ENCODE measurements around the gene FGF12.

Gene FGF12

GRCh38 chr3:192332386-192333291 is 394.7 kb downstream of the FGF12 start:
- H3K36me3 ChIP-seq (ENCODE audit: control insufficient read depth in 2 of 2, insufficient read depth in 2 of 2, low read length in 2 of 2) = no peaks in the 10 kb centered on the region
- H3K27me3 ChIP-seq (ENCODE audit: control insufficient read depth in 2 of 2, insufficient read depth in 2 of 2, low read length in 2 of 2) = no peaks in the 10 kb centered on the region
- H3K9ac ChIP-seq (ENCODE audit: low read depth in 1 of 2, low read length in 2 of 2) = no peak overlapping the region
- H3K4me1 ChIP-seq (ENCODE audit: control insufficient read depth in 2 of 2, insufficient read depth in 2 of 2, low read length in 2 of 2) = no peaks in the 10 kb centered on the region
- no peak overlapping the region for H3K4me3 ChIP-seq (ENCODE audit: low read length in 2 of 2)
- no peak overlapping the region for H3K27ac ChIP-seq (ENCODE audit: low read depth in 2 of 2, low read length in 2 of 2)
- no peaks in the 10 kb centered on the region for H3K9me3 ChIP-seq (ENCODE audit: control insufficient read depth in 2 of 2, low read length in 2 of 2)

- no peak overlapping the region for H3K27ac ChIP-seq (ENCODE audit: low read depth in 2 of 2, low read length in 2 of 2)
- no peaks in the 10 kb centered on the region for H3K27me3 ChIP-seq (ENCODE audit: control insufficient read depth in 2 of 2, insufficient read depth in 2 of 2, low read length in 2 of 2)
- H3K36me3 ChIP-seq (ENCODE audit: control insufficient read depth in 2 of 2, insufficient read depth in 2 of 2, low read length in 2 of 2) = no peaks in the 10 kb centered on the region
- no peak overlapping the region for H3K4me3 ChIP-seq (ENCODE audit: low read length in 2 of 2)
- no peaks in the 10 kb centered on the region for H3K9me3 ChIP-seq (ENCODE audit: control insufficient read depth in 2 of 2, low read length in 2 of 2)
- H3K9ac ChIP-seq (ENCODE audit: low read depth in 1 of 2, low read length in 2 of 2) = no peak overlapping the region
- H3K4me1 ChIP-seq (ENCODE audit: control insufficient read depth in 2 of 2, insufficient read depth in 2 of 2, low read length in 2 of 2) = no peaks in the 10 kb centered on the region
Observed at GRCh38 chr3:192331749-192332385, 395.5 kb downstream of the FGF12 start.

GRCh38 chr3:192326656-192327055 is 400.7 kb downstream of the FGF12 start:
- H3K9ac ChIP-seq (ENCODE audit: low read depth in 1 of 2, low read length in 2 of 2) = no peak overlapping the region
- no peaks in the 10 kb centered on the region for H3K9me3 ChIP-seq (ENCODE audit: control insufficient read depth in 2 of 2, low read length in 2 of 2)
- no peaks in the 10 kb centered on the region for H3K4me1 ChIP-seq (ENCODE audit: control insufficient read depth in 2 of 2, insufficient read depth in 2 of 2, low read length in 2 of 2)
- H3K36me3 ChIP-seq (ENCODE audit: control insufficient read depth in 2 of 2, insufficient read depth in 2 of 2, low read length in 2 of 2) = no peaks in the 10 kb centered on the region
- no peak overlapping the region for H3K4me3 ChIP-seq (ENCODE audit: low read length in 2 of 2)
- no peak overlapping the region for H3K27ac ChIP-seq (ENCODE audit: low read depth in 2 of 2, low read length in 2 of 2)
- H3K27me3 ChIP-seq (ENCODE audit: control insufficient read depth in 2 of 2, insufficient read depth in 2 of 2, low read length in 2 of 2) = no peaks in the 10 kb centered on the region

GRCh38 chr3:192317564-192317963 is 409.8 kb downstream of the FGF12 start:
- H3K4me1 ChIP-seq (ENCODE audit: control insufficient read depth in 2 of 2, insufficient read depth in 2 of 2, low read length in 2 of 2) = no peaks in the 10 kb centered on the region

GRCh38 chr3:192313605-192314004 is 413.7 kb downstream of the FGF12 start:
- Histone ChIP-seq H3K9ac (ENCODE audit: low read depth in 1 of 2, low read length in 2 of 2) (no peak overlapping the region), H3K36me3 (ENCODE audit: control insufficient read depth in 2 of 2, insufficient read depth in 2 of 2, low read length in 2 of 2) (no peaks in the 10 kb centered on the region), H3K4me1 (ENCODE audit: control insufficient read depth in 2 of 2, insufficient read depth in 2 of 2, low read length in 2 of 2) (no peaks in the 10 kb centered on the region), H3K27ac (ENCODE audit: low read depth in 2 of 2, low read length in 2 of 2) (no peak overlapping the region), H3K4me3 (ENCODE audit: low read length in 2 of 2) (no peak overlapping the region), H3K9me3 (ENCODE audit: control insufficient read depth in 2 of 2, low read length in 2 of 2) (no peaks in the 10 kb centered on the region), H3K27me3 (ENCODE audit: control insufficient read depth in 2 of 2, insufficient read depth in 2 of 2, low read length in 2 of 2) (no peaks in the 10 kb centered on the region)

More at GRCh38 chr3:192317564-192317963, 409.8 kb downstream of the FGF12 start:
- no peak overlapping the region for H3K4me3 ChIP-seq (ENCODE audit: low read length in 2 of 2)
- H3K27ac ChIP-seq (ENCODE audit: low read depth in 2 of 2, low read length in 2 of 2) = no peak overlapping the region
- H3K27me3 ChIP-seq (ENCODE audit: control insufficient read depth in 2 of 2, insufficient read depth in 2 of 2, low read length in 2 of 2) = no peaks in the 10 kb centered on the region
- H3K36me3 ChIP-seq (ENCODE audit: control insufficient read depth in 2 of 2, insufficient read depth in 2 of 2, low read length in 2 of 2) = no peaks in the 10 kb centered on the region
- H3K9me3 ChIP-seq (ENCODE audit: control insufficient read depth in 2 of 2, low read length in 2 of 2) = no peaks in the 10 kb centered on the region
- no peak overlapping the region for H3K9ac ChIP-seq (ENCODE audit: low read depth in 1 of 2, low read length in 2 of 2)

GRCh38 chr3:192307631-192308030 is 419.7 kb downstream of the FGF12 start:
- no peak overlapping the region for H3K4me3 ChIP-seq (ENCODE audit: low read length in 2 of 2)
- H3K27ac ChIP-seq (ENCODE audit: low read depth in 2 of 2, low read length in 2 of 2) = no peak overlapping the region
- H3K27me3 ChIP-seq (ENCODE audit: control insufficient read depth in 2 of 2, insufficient read depth in 2 of 2, low read length in 2 of 2) = no peaks in the 10 kb centered on the region
- no peaks in the 10 kb centered on the region for H3K4me1 ChIP-seq (ENCODE audit: control insufficient read depth in 2 of 2, insufficient read depth in 2 of 2, low read length in 2 of 2)
- no peak overlapping the region for H3K9ac ChIP-seq (ENCODE audit: low read depth in 1 of 2, low read length in 2 of 2)
- H3K36me3 ChIP-seq (ENCODE audit: control insufficient read depth in 2 of 2, insufficient read depth in 2 of 2, low read length in 2 of 2) = no peaks in the 10 kb centered on the region
- H3K9me3 ChIP-seq (ENCODE audit: control insufficient read depth in 2 of 2, low read length in 2 of 2) = no peaks in the 10 kb centered on the region

GRCh38 chr3:192303235-192303634 is 424.1 kb downstream of the FGF12 start:
- no peaks in the 10 kb centered on the region for H3K4me1 ChIP-seq (ENCODE audit: control insufficient read depth in 2 of 2, insufficient read depth in 2 of 2, low read length in 2 of 2)
- H3K9ac ChIP-seq (ENCODE audit: low read depth in 1 of 2, low read length in 2 of 2) = no peak overlapping the region
- H3K4me3 ChIP-seq (ENCODE audit: low read length in 2 of 2) = no peak overlapping the region
- H3K9me3 ChIP-seq (ENCODE audit: control insufficient read depth in 2 of 2, low read length in 2 of 2) = no peaks in the 10 kb centered on the region
- no peaks in the 10 kb centered on the region for H3K27me3 ChIP-seq (ENCODE audit: control insufficient read depth in 2 of 2, insufficient read depth in 2 of 2, low read length in 2 of 2)
- no peaks in the 10 kb centered on the region for H3K36me3 ChIP-seq (ENCODE audit: control insufficient read depth in 2 of 2, insufficient read depth in 2 of 2, low read length in 2 of 2)
- H3K27ac ChIP-seq (ENCODE audit: low read depth in 2 of 2, low read length in 2 of 2) = no peak overlapping the region

GRCh38 chr3:192302721-192303120 is 424.6 kb downstream of the FGF12 start:
- Histone ChIP-seq H3K27ac (ENCODE audit: low read depth in 2 of 2, low read length in 2 of 2) (no peak overlapping the region), H3K9ac (ENCODE audit: low read depth in 1 of 2, low read length in 2 of 2) (no peak overlapping the region), H3K4me1 (ENCODE audit: control insufficient read depth in 2 of 2, insufficient read depth in 2 of 2, low read length in 2 of 2) (no peaks in the 10 kb centered on the region), H3K27me3 (ENCODE audit: control insufficient read depth in 2 of 2, insufficient read depth in 2 of 2, low read length in 2 of 2) (no peaks in the 10 kb centered on the region), H3K4me3 (ENCODE audit: low read length in 2 of 2) (no peak overlapping the region), H3K9me3 (ENCODE audit: control insufficient read depth in 2 of 2, low read length in 2 of 2) (no peaks in the 10 kb centered on the region), H3K36me3 (ENCODE audit: control insufficient read depth in 2 of 2, insufficient read depth in 2 of 2, low read length in 2 of 2) (no peaks in the 10 kb centered on the region)

- Histone ChIP-seq H3K4me3 (ENCODE audit: low read length in 2 of 2) (no peak overlapping the region), H3K4me1 (ENCODE audit: control insufficient read depth in 2 of 2, insufficient read depth in 2 of 2, low read length in 2 of 2) (no peaks in the 10 kb centered on the region), H3K9me3 (ENCODE audit: control insufficient read depth in 2 of 2, low read length in 2 of 2) (no peaks in the 10 kb centered on the region), H3K9ac (ENCODE audit: low read depth in 1 of 2, low read length in 2 of 2) (no peak overlapping the region), H3K36me3 (ENCODE audit: control insufficient read depth in 2 of 2, insufficient read depth in 2 of 2, low read length in 2 of 2) (no peaks in the 10 kb centered on the region), H3K27ac (ENCODE audit: low read depth in 2 of 2, low read length in 2 of 2) (no peak overlapping the region), H3K27me3 (ENCODE audit: control insufficient read depth in 2 of 2, insufficient read depth in 2 of 2, low read length in 2 of 2) (no peaks in the 10 kb centered on the region)
Observed at GRCh38 chr3:192299921-192300320, 427.4 kb downstream of the FGF12 start.

- no peaks in the 10 kb centered on the region for H3K36me3 ChIP-seq (ENCODE audit: control insufficient read depth in 2 of 2, insufficient read depth in 2 of 2, low read length in 2 of 2)
- H3K9ac ChIP-seq (ENCODE audit: low read depth in 1 of 2, low read length in 2 of 2) = no peak overlapping the region
- no peaks in the 10 kb centered on the region for H3K9me3 ChIP-seq (ENCODE audit: control insufficient read depth in 2 of 2, low read length in 2 of 2)
- H3K4me3 ChIP-seq (ENCODE audit: low read length in 2 of 2) = no peak overlapping the region
- no peak overlapping the region for H3K27ac ChIP-seq (ENCODE audit: low read depth in 2 of 2, low read length in 2 of 2)
- no peaks in the 10 kb centered on the region for H3K4me1 ChIP-seq (ENCODE audit: control insufficient read depth in 2 of 2, insufficient read depth in 2 of 2, low read length in 2 of 2)
- no peaks in the 10 kb centered on the region for H3K27me3 ChIP-seq (ENCODE audit: control insufficient read depth in 2 of 2, insufficient read depth in 2 of 2, low read length in 2 of 2)
Observed at GRCh38 chr3:192296845-192297244, 430.5 kb downstream of the FGF12 start.

All from mucosa of rectum (tissue), 2 donors.